Measurements from ENCODE around the gene LSM5. TPM values are rescaled to one million over a fixed set of nuclear protein-coding genes. Genes with fewer than 3 reads are reported as not detected.
"Not testable (repeated sequence)": the region's sequence is repeated elsewhere in the genome, so short reads cannot be mapped to it uniquely, and the experiment has no call there.

LSM5 gene
- polyA plus RNA-seq, 2 donors = 59.0 to 82.0 TPM

DNA sequence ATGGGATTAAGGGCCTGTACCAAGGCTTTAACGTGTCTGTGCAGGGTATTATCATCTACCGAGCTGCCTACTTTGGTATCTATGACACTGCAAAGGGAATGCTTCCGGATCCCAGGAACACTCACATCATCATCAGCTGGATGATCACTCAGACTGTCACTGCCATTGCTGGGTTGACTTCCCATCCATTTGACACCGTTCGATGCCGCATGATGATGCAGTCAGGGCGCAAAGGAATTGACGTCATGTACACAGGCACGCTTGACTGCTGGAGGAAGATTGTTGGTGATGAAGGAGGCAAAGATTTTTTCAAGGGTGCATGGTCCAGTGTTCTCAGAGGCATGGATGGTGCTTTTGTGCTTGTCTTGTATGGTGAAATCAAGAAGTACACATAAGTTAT lies 18.2 kb downstream of the LSM5 start:
- Histone ChIP-seq H3K4me1 (ENCODE audit: control insufficient read depth in 2 of 2, insufficient read depth in 2 of 2, low read length in 1 of 2) (no peaks in the 10 kb centered on the region), H3K9me3 (ENCODE audit: control insufficient read depth in 2 of 2, insufficient read depth in 1 of 2, low read depth in 1 of 2, low read length in 1 of 2) (no peaks in the 10 kb centered on the region), H3K27me3 (ENCODE audit: control insufficient read depth in 1 of 2, insufficient read depth in 2 of 2, low read length in 2 of 2) (no peaks in the 10 kb centered on the region), H3K36me3 (ENCODE audit: control insufficient read depth in 2 of 2, insufficient read depth in 2 of 2, low read length in 1 of 2) (no peaks in the 10 kb centered on the region), H3K27ac (ENCODE audit: low read depth in 2 of 2, low read length in 1 of 2) (no peak overlapping the region), H3K4me3 (ENCODE audit: low read depth in 1 of 2, low read length in 2 of 2) (no peak overlapping the region)
- 82 to 83% methylated on average over 9 of the region's 9 CpGs for WGBS, 2 donors

DNA sequence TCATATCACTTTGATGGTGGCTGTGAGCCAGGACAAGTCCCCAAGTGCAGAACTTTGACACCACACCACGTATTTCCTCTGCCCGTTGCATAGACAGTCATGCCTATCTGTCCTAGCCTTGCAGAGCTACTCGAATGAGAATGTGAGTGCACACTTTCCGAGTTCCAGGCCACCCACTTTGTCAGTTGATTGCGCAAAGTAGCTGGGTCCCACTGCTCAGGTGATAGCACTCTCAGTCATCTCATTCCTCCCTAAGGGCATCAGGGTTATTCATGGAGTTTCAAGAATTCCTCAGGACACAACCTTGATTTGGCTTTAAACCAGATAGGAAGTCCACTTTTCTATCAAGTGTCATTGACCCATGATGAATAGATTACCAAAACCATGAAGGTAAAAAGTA lies 19.3 kb downstream of the LSM5 start:
- no peak overlapping the region for H3K4me3 ChIP-seq (ENCODE audit: low read depth in 1 of 2, low read length in 2 of 2)
- no peaks in the 10 kb centered on the region for H3K27me3 ChIP-seq (ENCODE audit: control insufficient read depth in 1 of 2, insufficient read depth in 2 of 2, low read length in 2 of 2)
- WGBS, 2 donors = 65 to 66% methylated on average over 5 of the region's 5 CpGs
- no peaks in the 10 kb centered on the region for H3K4me1 ChIP-seq (ENCODE audit: control insufficient read depth in 2 of 2, insufficient read depth in 2 of 2, low read length in 1 of 2)
- H3K27ac ChIP-seq (ENCODE audit: low read depth in 2 of 2, low read length in 1 of 2) = no peak overlapping the region
- no peaks in the 10 kb centered on the region for H3K9me3 ChIP-seq (ENCODE audit: control insufficient read depth in 2 of 2, insufficient read depth in 1 of 2, low read depth in 1 of 2, low read length in 1 of 2)
- H3K36me3 ChIP-seq (ENCODE audit: control insufficient read depth in 2 of 2, insufficient read depth in 2 of 2, low read length in 1 of 2) = no peaks in the 10 kb centered on the region

- H3K4me3 ChIP-seq (ENCODE audit: low read depth in 1 of 2, low read length in 2 of 2); H3K4me1 ChIP-seq (ENCODE audit: control insufficient read depth in 2 of 2, insufficient read depth in 2 of 2, low read length in 1 of 2); H3K9me3 ChIP-seq (ENCODE audit: control insufficient read depth in 2 of 2, insufficient read depth in 1 of 2, low read depth in 1 of 2, low read length in 1 of 2); H3K27ac ChIP-seq (ENCODE audit: low read depth in 2 of 2, low read length in 1 of 2); H3K27me3 ChIP-seq (ENCODE audit: control insufficient read depth in 1 of 2, insufficient read depth in 2 of 2, low read length in 2 of 2); H3K36me3 ChIP-seq (ENCODE audit: control insufficient read depth in 2 of 2, insufficient read depth in 2 of 2, low read length in 1 of 2): not testable (repeated sequence)
- no CpG with 5 or more reads among the region's 2 CpGs for WGBS, 2 donors
Measured at GRCh38 chr7:32470004-32470403, 20.2 kb downstream of the LSM5 start.

DNA sequence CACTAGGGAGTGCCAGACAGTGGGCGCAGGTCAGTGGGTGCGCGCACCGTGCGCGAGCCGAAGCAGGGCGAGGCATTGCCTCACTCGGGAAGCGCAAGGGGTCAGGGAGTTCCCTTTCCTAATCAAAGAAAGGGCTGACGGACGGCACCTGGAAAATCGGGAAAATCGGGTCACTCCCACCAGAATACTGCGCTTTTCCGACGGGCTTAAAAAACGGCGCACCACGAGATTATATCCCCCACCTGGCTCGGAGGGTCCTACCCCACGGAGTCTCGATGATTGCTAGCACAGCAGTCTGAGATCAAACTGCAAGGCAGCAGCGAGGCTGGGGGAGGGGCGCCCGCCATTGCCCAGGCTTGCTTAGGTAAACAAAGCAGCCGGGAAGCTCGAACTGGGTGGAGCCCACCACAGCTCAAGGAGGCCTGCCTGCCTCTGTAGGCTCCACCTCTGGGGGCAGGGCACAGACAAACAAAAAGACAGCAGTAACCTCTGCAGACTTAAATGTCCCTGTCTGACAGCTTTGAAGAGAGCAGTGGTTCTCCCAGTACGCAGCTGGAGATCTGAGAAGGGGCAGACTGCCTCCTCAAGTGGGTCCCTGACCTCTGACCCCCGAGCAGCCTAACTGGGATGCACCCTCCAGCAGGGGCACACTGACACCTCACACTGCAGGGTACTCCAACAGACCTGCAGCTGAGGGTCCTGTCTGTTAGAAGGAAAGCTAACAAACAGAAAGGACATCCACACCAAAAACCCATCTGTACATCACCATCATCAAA lies 25.4 kb downstream of the LSM5 start:
- H3K4me3 ChIP-seq (ENCODE audit: low read depth in 1 of 2, low read length in 2 of 2); H3K9me3 ChIP-seq (ENCODE audit: control insufficient read depth in 2 of 2, insufficient read depth in 1 of 2, low read depth in 1 of 2, low read length in 1 of 2); H3K27me3 ChIP-seq (ENCODE audit: control insufficient read depth in 1 of 2, insufficient read depth in 2 of 2, low read length in 2 of 2); H3K27ac ChIP-seq (ENCODE audit: low read depth in 2 of 2, low read length in 1 of 2); H3K36me3 ChIP-seq (ENCODE audit: control insufficient read depth in 2 of 2, insufficient read depth in 2 of 2, low read length in 1 of 2); H3K4me1 ChIP-seq (ENCODE audit: control insufficient read depth in 2 of 2, insufficient read depth in 2 of 2, low read length in 1 of 2): not testable (repeated sequence)
- 80 to 91% methylated on average over 14 to 18 of the region's 30 CpGs for WGBS, 2 donors

DNA sequence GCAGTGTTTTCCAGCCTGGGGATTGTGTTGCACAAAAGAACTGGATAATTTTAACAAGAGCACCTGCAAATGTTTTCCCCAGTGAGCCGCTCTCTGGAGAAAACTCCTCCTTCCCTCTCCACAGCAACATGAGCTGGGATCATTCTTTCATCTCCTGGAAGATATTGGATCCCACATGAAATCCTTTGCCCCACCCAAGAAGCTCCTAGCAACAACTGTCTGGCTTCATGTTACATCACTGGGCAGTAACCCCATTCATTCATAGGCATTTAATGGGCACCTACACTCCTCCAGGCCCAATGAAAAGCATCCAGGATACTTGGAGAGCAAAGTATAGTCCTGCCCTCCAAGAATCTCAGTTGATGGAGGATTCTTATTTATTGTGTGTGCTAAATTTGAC lies 27.2 kb downstream of the LSM5 start:
- H3K36me3 ChIP-seq (ENCODE audit: control insufficient read depth in 2 of 2, insufficient read depth in 2 of 2, low read length in 1 of 2) = no peaks in the 10 kb centered on the region
- no peaks in the 10 kb centered on the region for H3K9me3 ChIP-seq (ENCODE audit: control insufficient read depth in 2 of 2, insufficient read depth in 1 of 2, low read depth in 1 of 2, low read length in 1 of 2)
- H3K4me3 ChIP-seq (ENCODE audit: low read depth in 1 of 2, low read length in 2 of 2) = no peak overlapping the region
- H3K27me3 ChIP-seq (ENCODE audit: control insufficient read depth in 1 of 2, insufficient read depth in 2 of 2, low read length in 2 of 2) = no peaks in the 10 kb centered on the region
- no peaks in the 10 kb centered on the region for H3K4me1 ChIP-seq (ENCODE audit: control insufficient read depth in 2 of 2, insufficient read depth in 2 of 2, low read length in 1 of 2)
- no peak overlapping the region for H3K27ac ChIP-seq (ENCODE audit: low read depth in 2 of 2, low read length in 1 of 2)
- WGBS, 2 donors = 72 to 75% methylated on average over 1 of the region's 1 CpG

DNA sequence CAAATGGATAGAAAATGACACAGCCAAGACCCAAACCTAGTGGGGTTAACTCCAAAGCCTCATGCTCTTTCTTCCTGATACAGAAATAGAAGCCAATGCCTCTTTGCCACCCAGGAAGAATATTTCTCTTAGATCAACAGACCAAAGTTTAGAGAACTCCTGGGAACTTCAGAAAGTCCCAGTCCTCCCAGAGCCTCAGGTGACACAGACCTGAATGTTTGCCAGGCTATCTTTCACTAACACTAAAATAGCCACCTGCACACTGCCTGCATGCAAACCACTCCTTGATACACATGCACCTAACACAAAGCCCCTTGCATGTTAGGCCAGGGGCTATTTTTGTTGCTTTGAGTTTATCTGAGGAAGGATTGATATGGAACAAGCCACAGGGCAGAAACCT lies 27.7 kb downstream of the LSM5 start:
- H3K36me3 ChIP-seq (ENCODE audit: control insufficient read depth in 2 of 2, insufficient read depth in 2 of 2, low read length in 1 of 2) = no peaks in the 10 kb centered on the region
- no peaks in the 10 kb centered on the region for H3K9me3 ChIP-seq (ENCODE audit: control insufficient read depth in 2 of 2, insufficient read depth in 1 of 2, low read depth in 1 of 2, low read length in 1 of 2)
- no peaks in the 10 kb centered on the region for H3K4me1 ChIP-seq (ENCODE audit: control insufficient read depth in 2 of 2, insufficient read depth in 2 of 2, low read length in 1 of 2)
- no peaks in the 10 kb centered on the region for H3K27me3 ChIP-seq (ENCODE audit: control insufficient read depth in 1 of 2, insufficient read depth in 2 of 2, low read length in 2 of 2)
- H3K27ac ChIP-seq (ENCODE audit: low read depth in 2 of 2, low read length in 1 of 2) = no peak overlapping the region
- H3K4me3 ChIP-seq (ENCODE audit: low read depth in 1 of 2, low read length in 2 of 2) = no peak overlapping the region

DNA sequence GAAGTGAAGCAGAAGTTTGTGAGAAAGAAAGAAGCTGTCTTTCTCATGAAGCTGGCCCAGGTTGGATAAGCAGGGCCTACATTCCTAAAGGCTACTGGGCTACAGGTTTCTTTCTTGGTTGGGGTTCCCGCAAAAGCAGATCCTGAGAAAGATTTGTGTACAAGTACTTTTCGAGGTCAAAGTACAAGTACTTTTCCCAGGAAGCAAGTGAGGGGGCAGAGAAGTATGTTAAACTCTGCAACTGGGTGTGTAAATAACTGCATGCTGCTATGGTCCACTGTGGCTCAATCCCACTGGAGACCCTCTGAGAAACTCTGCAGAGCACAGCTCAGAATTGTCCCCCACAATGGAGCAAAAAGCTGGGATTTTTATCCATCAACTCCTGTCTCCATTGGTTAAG lies 28.7 kb downstream of the LSM5 start:
- Histone ChIP-seq H3K27me3 (ENCODE audit: control insufficient read depth in 1 of 2, insufficient read depth in 2 of 2, low read length in 2 of 2) (no peaks in the 10 kb centered on the region), H3K36me3 (ENCODE audit: control insufficient read depth in 2 of 2, insufficient read depth in 2 of 2, low read length in 1 of 2) (no peaks in the 10 kb centered on the region), H3K27ac (ENCODE audit: low read depth in 2 of 2, low read length in 1 of 2) (no peak overlapping the region), H3K9me3 (ENCODE audit: control insufficient read depth in 2 of 2, insufficient read depth in 1 of 2, low read depth in 1 of 2, low read length in 1 of 2) (no peaks in the 10 kb centered on the region), H3K4me3 (ENCODE audit: low read depth in 1 of 2, low read length in 2 of 2) (no peak overlapping the region), H3K4me1 (ENCODE audit: control insufficient read depth in 2 of 2, insufficient read depth in 2 of 2, low read length in 1 of 2) (no peaks in the 10 kb centered on the region)
- WGBS, 2 donors = 74 to 81% methylated on average over 2 of the region's 2 CpGs

DNA sequence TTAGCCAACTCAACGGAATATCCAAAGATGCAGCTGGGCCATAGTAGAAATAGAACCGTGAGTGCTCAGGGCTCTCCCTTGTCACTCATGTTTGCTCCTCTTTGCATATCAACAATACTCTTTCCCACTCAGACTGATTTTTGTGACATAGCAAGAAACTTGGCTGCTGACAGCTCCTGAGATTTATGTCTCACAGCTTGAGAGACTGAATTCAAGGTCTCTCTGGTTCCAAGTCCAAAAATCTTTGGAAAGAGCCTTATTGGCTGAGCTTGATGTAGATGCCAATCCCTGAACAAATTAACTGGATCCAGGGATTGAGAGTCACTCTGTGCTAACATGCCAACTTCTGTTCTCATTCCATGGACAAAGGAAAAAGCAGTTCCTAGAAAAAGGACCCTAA lies 30.4 kb downstream of the LSM5 start:
- no peaks in the 10 kb centered on the region for H3K27me3 ChIP-seq (ENCODE audit: control insufficient read depth in 1 of 2, insufficient read depth in 2 of 2, low read length in 2 of 2)
- no peaks in the 10 kb centered on the region for H3K4me1 ChIP-seq (ENCODE audit: control insufficient read depth in 2 of 2, insufficient read depth in 2 of 2, low read length in 1 of 2)
- H3K9me3 ChIP-seq (ENCODE audit: control insufficient read depth in 2 of 2, insufficient read depth in 1 of 2, low read depth in 1 of 2, low read length in 1 of 2) = no peaks in the 10 kb centered on the region
- no peak overlapping the region for H3K4me3 ChIP-seq (ENCODE audit: low read depth in 1 of 2, low read length in 2 of 2)
- WGBS, 2 donors = 73 to 85% methylated on average over 2 of the region's 2 CpGs
- no peak overlapping the region for H3K27ac ChIP-seq (ENCODE audit: low read depth in 2 of 2, low read length in 1 of 2)
- H3K36me3 ChIP-seq (ENCODE audit: control insufficient read depth in 2 of 2, insufficient read depth in 2 of 2, low read length in 1 of 2) = no peaks in the 10 kb centered on the region

- Histone ChIP-seq H3K27me3 (ENCODE audit: control insufficient read depth in 1 of 2, insufficient read depth in 2 of 2, low read length in 2 of 2) (no peaks in the 10 kb centered on the region), H3K9me3 (ENCODE audit: control insufficient read depth in 2 of 2, insufficient read depth in 1 of 2, low read depth in 1 of 2, low read length in 1 of 2) (no peaks in the 10 kb centered on the region), H3K27ac (ENCODE audit: low read depth in 2 of 2, low read length in 1 of 2) (no peak overlapping the region), H3K36me3 (ENCODE audit: control insufficient read depth in 2 of 2, insufficient read depth in 2 of 2, low read length in 1 of 2) (no peaks in the 10 kb centered on the region), H3K4me3 (ENCODE audit: low read depth in 1 of 2, low read length in 2 of 2) (no peak overlapping the region), H3K4me1 (ENCODE audit: control insufficient read depth in 2 of 2, insufficient read depth in 2 of 2, low read length in 1 of 2) (no peaks in the 10 kb centered on the region)
- WGBS, 2 donors = 63 to 74% methylated on average over 3 of the region's 3 CpGs
Measured at GRCh38 chr7:32458025-32458424, 32.2 kb downstream of the LSM5 start.

GRCh38 chr7:32453341-32454011 lies 36.7 kb downstream of the LSM5 start:
- H3K27me3 ChIP-seq (ENCODE audit: control insufficient read depth in 1 of 2, insufficient read depth in 2 of 2, low read length in 2 of 2) = no peaks in the 10 kb centered on the region
- WGBS, 2 donors = 64 to 65% methylated on average over 8 of the region's 8 CpGs
- H3K27ac ChIP-seq (ENCODE audit: low read depth in 2 of 2, low read length in 1 of 2) = no peak overlapping the region
- no peaks in the 10 kb centered on the region for H3K36me3 ChIP-seq (ENCODE audit: control insufficient read depth in 2 of 2, insufficient read depth in 2 of 2, low read length in 1 of 2)
- H3K9me3 ChIP-seq (ENCODE audit: control insufficient read depth in 2 of 2, insufficient read depth in 1 of 2, low read depth in 1 of 2, low read length in 1 of 2) = no peaks in the 10 kb centered on the region
- H3K4me3 ChIP-seq (ENCODE audit: low read depth in 1 of 2, low read length in 2 of 2) = no peak overlapping the region
- H3K4me1 ChIP-seq (ENCODE audit: control insufficient read depth in 2 of 2, insufficient read depth in 2 of 2, low read length in 1 of 2) = no peaks in the 10 kb centered on the region
